HepG2 (cell line): ENCODE results near the gene BMP6. TPM values are rescaled to one million over a fixed set of nuclear protein-coding genes. Genes with fewer than 3 reads are reported as not detected.

Source experiments
- ATAC-seq: fragments of 200-7000 bp; cut with Tn5 transposase; 3 replicates; pipeline ENCODE4 v1.9.1; 2020; ENCODE audit warnings: mild to moderate bottlenecking, moderate library complexity
- BruUV-seq: library from RNA; stranded (reverse); fragments of 400-500 nt; replicated peaks from 2 replicates; lab custom pipeline; 2021; lab: Mats Ljungman, UMichigan
- CTCF ChIA-PET: fragments of 300-600 bp; formaldehyde crosslinking; extraction: SDS; loops from one replicate; lab custom pipeline; 2021; ENCODE audit warnings: low total read pairs, inconsistent platforms, low intra/inter-chr PET ratio; lab: Yijun Ruan, JAX
- POLR2A ChIA-PET: fragments of 350-600 bp; sonication (Branson Sonifier 250); formaldehyde crosslinking; loops from one replicate; lab custom pipeline; 2020; ENCODE audit warnings: antibody characterized with exemption, inconsistent platforms; lab: Yijun Ruan, JAX
- DNase-seq: peaks from one replicate; pipeline ENCODE4 v3.0.0-alpha.2; 2015; ENCODE audit warnings: low spot score
- FAIRE-seq: peaks from 3 replicates; lab custom pipeline; 2011; peaks lifted over from hg19 to GRCh38; lab: Jason Lieb, UNC
- H2AFZ ChIP-seq: one replicate; pipeline ENCODE4 v1.6.1; 2011; ENCODE audit warnings: low read length, inconsistent platforms
- H3K27ac ChIP-seq: fragments of 300-600 bp; 3 replicates; pipeline ENCODE4 v1.8.0; 2011; ENCODE audit warnings: mixed run types, mild to moderate bottlenecking, mixed read lengths, low read length, inconsistent platforms; ENCODE audit not compliant: insufficient read depth; ENCODE audit errors: extremely low read length
- H3K27me3 ChIP-seq, 2 experiments: fragments of 200-600 bp in 1 of 2; 2 replicates in 1 of 2; 3 replicates in 1 of 2; pipeline versions ENCODE4 v1.6.0 to v1.8.0; 2011; ENCODE audit warnings: low read length in 2 of 2, mild to moderate bottlenecking in 2 of 2, moderate library complexity in 2 of 2, inconsistent platforms in 1 of 2; ENCODE audit not compliant: insufficient read depth in 2 of 2, control insufficient read depth in 1 of 2
- H3K36me3 ChIP-seq, 2 experiments: fragments of 200-600 bp in 1 of 2; replicated peaks in 1 of 2; 2 replicates in 1 of 2; 3 replicates in 1 of 2; pipeline versions ENCODE4 v1.5.1 to v1.8.0; 2011; ENCODE audit warnings: low read length in 2 of 2, inconsistent platforms in 1 of 2; ENCODE audit not compliant: insufficient read depth in 2 of 2, control insufficient read depth in 1 of 2
- H3K4me1 ChIP-seq: 2 replicates; pipeline ENCODE4 v1.5.1; 2012; ENCODE audit warnings: low read length, inconsistent platforms; ENCODE audit not compliant: insufficient read depth
- H3K4me2 ChIP-seq: 2 replicates; pipeline ENCODE4 v1.6.0; 2011; ENCODE audit warnings: low read depth, low read length, inconsistent platforms
- H3K4me3 ChIP-seq, 3 experiments: fragments of 200-600 bp in 1 of 3; sonication (generic), shearing (Covaris generic) in 1 of 3; replicated peaks in 1 of 3; 2 replicates each; pipeline ENCODE4 v1.5.1; 2011 to 2016; ENCODE audit warnings: low read length in 3 of 3, inconsistent platforms in 2 of 3, low read depth in 2 of 3, mild to moderate bottlenecking in 2 of 3, control low read depth in 1 of 3, mixed read lengths in 1 of 3; ENCODE audit not compliant: insufficient read depth in 1 of 3
- H3K79me2 ChIP-seq: one replicate; pipeline ENCODE4 v1.6.1; 2011; ENCODE audit warnings: low read length, inconsistent platforms; ENCODE audit not compliant: insufficient read depth
- H3K9ac ChIP-seq: 2 replicates; pipeline ENCODE4 v1.6.0; 2011; ENCODE audit warnings: mild to moderate bottlenecking, low read depth, low read length, inconsistent platforms; ENCODE audit not compliant: insufficient read depth
- H3K9me3 ChIP-seq: 2 replicates; pipeline ENCODE4 v1.5.1; 2012; ENCODE audit warnings: mild to moderate bottlenecking, low read length
- H4K20me1 ChIP-seq: 2 replicates; pipeline ENCODE4 v1.6.0; 2011; ENCODE audit warnings: inconsistent platforms, mild to moderate bottlenecking, low read length, moderate library complexity; ENCODE audit not compliant: insufficient read depth
- LCORL ChIP-seq, 2 experiments: fragments of 450-650 bp in 1 of 2; sonication (generic) in 1 of 2; formaldehyde crosslinking in 1 of 2; IDR thresholded peaks; 2 replicates each; pipeline versions ENCODE4 v1.5.0 to v1.6.1; 2017 to 2020; ENCODE audit warnings: antibody characterized with exemption in 1 of 2, missing genetic modification reagents in 1 of 2
- NCOA1 ChIP-seq: sonication (generic); formaldehyde crosslinking; IDR thresholded peaks from 2 replicates; pipeline ENCODE4 v1.9.0; 2021; ENCODE audit warnings: missing genetic modification reagents
- POLR2A ChIP-seq, 2 experiments: IDR thresholded peaks; 2 replicates each; pipeline ENCODE4 v1.6.1; 2011; ENCODE audit warnings: low read depth in 2 of 2, low read length in 2 of 2, mild to moderate bottlenecking in 1 of 2, moderate library complexity in 1 of 2; ENCODE audit not compliant: insufficient read depth in 1 of 2
- POLR2AphosphoS5 ChIP-seq: IDR thresholded peaks from 2 replicates; pipeline ENCODE4 v1.6.1; 2012; ENCODE audit warnings: low read depth, low read length
- RBFOX2 ChIP-seq: fragments of 200-400 bp; formaldehyde crosslinking; IDR thresholded peaks from 2 replicates; pipeline ENCODE4 v1.6.1; 2017; ENCODE audit warnings: low read depth, mild to moderate bottlenecking, low read length
- RBM22 ChIP-seq: fragments of 200-400 bp; formaldehyde crosslinking; optimal IDR thresholded peaks from 2 replicates; pipeline ENCODE3; 2017; ENCODE audit warnings: mild to moderate bottlenecking, low read length, moderate library complexity
- ZNF138 ChIP-seq: sonication (generic); formaldehyde crosslinking; IDR thresholded peaks from 2 replicates; pipeline ENCODE4 v1.5.0; 2020; ENCODE audit warnings: mild to moderate bottlenecking, low read depth, missing genetic modification reagents
- ZNF335 ChIP-seq: sonication (generic); formaldehyde crosslinking; IDR thresholded peaks from 2 replicates; pipeline ENCODE4 v1.4.0; 2020; ENCODE audit warnings: missing genetic modification reagents
- WGBS: methylation state at CpG from one replicate; pipeline ENCODE4 v1.1.6; 2017; ENCODE audit warnings: low lambda C conversion rate; 5-methylcytosine and 5-hydroxymethylcytosine counted together
- in situ Hi-C: cut with HindIII; loops from 2 replicates; pipeline ENCODE4 v1.10.0; 2017; ENCODE audit warnings: low pct_unique_long_range_greater_than_20kb; ENCODE audit not compliant: extremely low pct_ligation_motif_present
- intact Hi-C: fragments of 100-400 bp; cut with micrococcal nuclease; formaldehyde crosslinking; loops from one replicate; pipeline ENCODE4 v1.10.0; 2022; ENCODE audit not compliant: unreplicated experiment
- polyA plus RNA-seq, 8 experiments: library from polyadenylated mRNA; depleted of rRNA in 3 of 8; stranded (reverse) in 7 of 8; unstranded in 1 of 8; fragments of >200 nt; fragmentation: Illumina TruSeq in 4 of 8; extraction: Trizol in 4 of 8; gene quantifications; 2 replicates each; pipeline versions ENCODE4 v1.2.1 to v1.2.3, GENCODE V29; 2011 to 2016; ENCODE audit warnings: low read depth in 4 of 8, missing spikeins in 1 of 8, mixed read lengths in 1 of 8; ENCODE audit not compliant: insufficient read depth in 1 of 8
- total RNA-seq, 5 experiments: library from RNA; depleted of rRNA; stranded (reverse); fragments of >200 nt; fragmentation: Illumina TruSeq; extraction: Trizol; gene quantifications; 2 replicates each; pipeline ENCODE4 v1.2.3, GENCODE V29; 2016; ENCODE audit warnings: low read depth in 1 of 5
- TF ChIP-seq, protein P1 (sequence below): sonication (generic); formaldehyde crosslinking; IDR thresholded peaks from 2 replicates; pipeline ENCODE4 v1.4.0; 2020; ENCODE audit warnings: mild to moderate bottlenecking, missing genetic modification reagents
- TF ChIP-seq, protein P2 (sequence below): sonication (generic); formaldehyde crosslinking; conservative IDR thresholded peaks from 2 replicates; pipeline ENCODE4 v1.4.0; 2020; ENCODE audit warnings: missing genetic modification reagents

Gene BMP6
- total and polyA plus RNA-seq, 2 of the 13 experiments (the other 11 are each of a cell fraction or from before 2014, with no cell fraction given), result 0.09 to 0.18 TPM

DNA sequence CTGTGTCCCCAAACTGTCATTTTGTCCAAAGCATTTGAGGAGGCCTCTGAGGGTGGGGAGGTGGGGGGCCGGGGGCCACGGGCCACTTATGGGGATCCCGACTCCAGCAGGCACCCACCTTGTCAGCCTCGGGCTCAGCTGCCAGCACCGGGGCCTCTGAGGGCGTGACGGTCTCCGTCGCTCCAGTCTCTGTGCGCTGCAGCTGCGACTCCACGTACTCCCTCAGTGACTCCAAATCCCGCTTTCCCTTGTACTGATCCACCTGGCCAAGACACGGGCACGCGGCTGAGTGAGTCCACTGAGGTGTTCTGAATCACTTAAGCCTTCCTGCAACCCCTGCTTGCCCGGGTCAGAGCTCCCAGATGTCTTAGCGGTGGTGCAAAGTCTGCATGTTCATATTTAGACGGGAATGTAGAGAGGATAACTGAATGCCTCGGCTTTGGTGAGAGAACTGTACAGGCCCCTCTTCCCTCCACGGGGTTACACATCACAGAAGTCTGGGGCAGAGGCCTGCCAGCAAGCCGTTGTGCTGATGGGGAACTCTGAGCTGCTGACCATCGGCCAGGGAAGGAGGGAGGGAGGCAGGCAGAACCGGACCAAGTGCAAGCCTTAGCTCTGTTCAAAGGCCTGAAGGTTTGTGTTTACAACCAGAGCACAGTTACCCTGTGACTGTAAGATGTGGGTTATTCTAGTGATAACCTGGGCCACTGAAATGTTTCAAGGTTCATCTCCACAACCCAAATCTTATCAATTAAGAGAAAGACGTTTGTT is 162.9 kb downstream of the BMP6 start:
- no peak for DNase-seq
- peaks cover 79 to 99% of the 10 kb centered on the region in 2 experiments for H3K36me3 ChIP-seq
- no peaks in the 10 kb centered on the region for H3K27me3 ChIP-seq
- no peak overlapping the region for H3K27ac ChIP-seq
- peaks cover 8% of the 10 kb centered on the region for H3K4me1 ChIP-seq
- in situ Hi-C loops, result no loop called here
- H2AFZ ChIP-seq, result no peak overlapping the region
- POLR2A ChIA-PET, result interaction anchor here (0.5 to 1.1 kb wide), 2 partner anchors 10 to 30 kb away, joined by 4 to 5 read pairs; no protein-coding TSS in a partner anchor
- ATAC-seq, result peak; percentile 6; the same call in 1 of the 3 replicates
- no peak overlapping the region for H3K4me2 ChIP-seq
- FAIRE-seq, result no peak
- intact Hi-C loops, result no loop called here
- CTCF ChIA-PET, result no interaction called here
- TF ChIP-seq ZNF138 (no peak), POLR2A (IDR thresholded peaks at IDR 0.05; ENCODE audit: insufficient read depth in 1 of 2, low read depth in 2 of 2, low read length in 2 of 2) (0 out of 4 replicates have a peak, but pooled peaks of 1 of the 2 experiments have one; percentile 11), RBFOX2 (0 out of 2 replicates have a peak, but pooled peaks have one; percentile 22), RBM22 (peak; percentile 75), POLR2AphosphoS5 (0 out of 2 replicates have a peak, but pooled peaks have one; percentile 19)
- no peaks in the 10 kb centered on the region for H3K79me2 ChIP-seq
- H3K4me3 ChIP-seq, result no peak overlapping the region
- peaks cover 8% of the 10 kb centered on the region; the same call in 1 of the 2 replicates for H4K20me1 ChIP-seq
- H3K9me3 ChIP-seq, result no peaks in the 10 kb centered on the region
- WGBS, result 97% methylated on average over 24 of the region's 25 CpGs
- no TSS peak for BruUV-seq
- H3K9ac ChIP-seq, result no peak overlapping the region

- Histone ChIP-seq H3K4me3 (no peak overlapping the region), H2AFZ (no peak overlapping the region), H3K9me3 (no peaks in the 10 kb centered on the region), H3K4me2 (no peak overlapping the region), H3K9ac (no peak overlapping the region), H3K27me3 (no peaks in the 10 kb centered on the region), H4K20me1 (peaks cover 13% of the 10 kb centered on the region), H3K27ac (no peak overlapping the region), H3K79me2 (no peaks in the 10 kb centered on the region), H3K36me3 (peaks cover 77 to 99% of the 10 kb centered on the region in 2 experiments), H3K4me1 (no peaks in the 10 kb centered on the region)
- FAIRE-seq (no peak), DNase-seq (no peak), ATAC-seq (no peak)
- whole genome bisulfite sequencing, result 98% methylated on average over 15 of the region's 15 CpGs
- in situ Hi-C loops (no loop called here), intact Hi-C loops (no loop called here)
- BruUV-seq, result no TSS peak
- ChIA-PET POLR2A (no interaction called here), CTCF (no interaction called here)
- TF ChIP-seq RBFOX2, result 0 out of 2 replicates have a peak, but pooled peaks have one; percentile 30
- no peak for TF ChIP-seq NCOA1 (CRISPR knock-in tag)
- TF ChIP-seq, protein P1, sequence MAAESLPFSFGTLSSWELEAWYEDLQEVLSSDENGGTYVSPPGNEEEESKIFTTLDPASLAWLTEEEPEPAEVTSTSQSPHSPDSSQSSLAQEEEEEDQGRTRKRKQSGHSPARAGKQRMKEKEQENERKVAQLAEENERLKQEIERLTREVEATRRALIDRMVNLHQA (CRISPR knock-in tag), result no peak
- TF ChIP-seq LCORL (IDR thresholded peaks at IDR 0.05), result no peak
- TF ChIP-seq LCORL (CRISPR knock-in tag; IDR thresholded peaks at IDR 0.05), result no peak
- TF ChIP-seq ZNF335 (CRISPR knock-in tag), result no peak
- TF ChIP-seq, protein P2, sequence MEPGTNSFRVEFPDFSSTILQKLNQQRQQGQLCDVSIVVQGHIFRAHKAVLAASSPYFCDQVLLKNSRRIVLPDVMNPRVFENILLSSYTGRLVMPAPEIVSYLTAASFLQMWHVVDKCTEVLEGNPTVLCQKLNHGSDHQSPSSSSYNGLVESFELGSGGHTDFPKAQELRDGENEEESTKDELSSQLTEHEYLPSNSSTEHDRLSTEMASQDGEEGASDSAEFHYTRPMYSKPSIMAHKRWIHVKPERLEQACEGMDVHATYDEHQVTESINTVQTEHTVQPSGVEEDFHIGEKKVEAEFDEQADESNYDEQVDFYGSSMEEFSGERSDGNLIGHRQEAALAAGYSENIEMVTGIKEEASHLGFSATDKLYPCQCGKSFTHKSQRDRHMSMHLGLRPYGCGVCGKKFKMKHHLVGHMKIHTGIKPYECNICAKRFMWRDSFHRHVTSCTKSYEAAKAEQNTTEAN (CRISPR knock-in tag), result no peak
Observed at GRCh38 chr6:7891078-7891872, 165.4 kb downstream of the BMP6 start.
